ENCODE measurements around the gene STK16.

The STK16 gene

GRCh38 chr2:219228911-219229304 is 16.4 kb upstream of the STK16 start:
- no peaks in the 10 kb centered on the region for H4K20me1 ChIP-seq (ENCODE audit: insufficient read depth)
- H3K36me3 ChIP-seq (ENCODE audit: insufficient read depth) = no peaks in the 10 kb centered on the region; the same call in 1 of the 2 replicates
- H3K4me1 ChIP-seq (ENCODE audit: low read depth, poor library complexity, severe bottlenecking) = peaks cover 21% of the 10 kb centered on the region
- peak overlapping the region; percentile 67 for H2AFZ ChIP-seq (ENCODE audit: low read depth)
- no peaks in the 10 kb centered on the region for H3K27me3 ChIP-seq (ENCODE audit: insufficient read depth, low read depth)
- TF ChIP-seq, protein P1, sequence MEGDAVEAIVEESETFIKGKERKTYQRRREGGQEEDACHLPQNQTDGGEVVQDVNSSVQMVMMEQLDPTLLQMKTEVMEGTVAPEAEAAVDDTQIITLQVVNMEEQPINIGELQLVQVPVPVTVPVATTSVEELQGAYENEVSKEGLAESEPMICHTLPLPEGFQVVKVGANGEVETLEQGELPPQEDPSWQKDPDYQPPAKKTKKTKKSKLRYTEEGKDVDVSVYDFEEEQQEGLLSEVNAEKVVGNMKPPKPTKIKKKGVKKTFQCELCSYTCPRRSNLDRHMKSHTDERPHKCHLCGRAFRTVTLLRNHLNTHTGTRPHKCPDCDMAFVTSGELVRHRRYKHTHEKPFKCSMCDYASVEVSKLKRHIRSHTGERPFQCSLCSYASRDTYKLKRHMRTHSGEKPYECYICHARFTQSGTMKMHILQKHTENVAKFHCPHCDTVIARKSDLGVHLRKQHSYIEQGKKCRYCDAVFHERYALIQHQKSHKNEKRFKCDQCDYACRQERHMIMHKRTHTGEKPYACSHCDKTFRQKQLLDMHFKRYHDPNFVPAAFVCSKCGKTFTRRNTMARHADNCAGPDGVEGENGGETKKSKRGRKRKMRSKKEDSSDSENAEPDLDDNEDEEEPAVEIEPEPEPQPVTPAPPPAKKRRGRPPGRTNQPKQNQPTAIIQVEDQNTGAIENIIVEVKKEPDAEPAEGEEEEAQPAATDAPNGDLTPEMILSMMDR (conservative IDR thresholded peaks at IDR 0.05; ENCODE audit: low read depth, low read length) = no peak
- peak overlapping the region; percentile 72 for H3K9ac ChIP-seq
- H3K4me2 ChIP-seq = peak overlapping the region; percentile 95
- H3K4me3 ChIP-seq (IDR thresholded peaks at IDR 0.05; ENCODE audit: insufficient read depth, low read depth, low read length) = no peak overlapping the region
- H3K79me2 ChIP-seq (ENCODE audit: insufficient read depth, low read depth) = peaks cover 36% of the 10 kb centered on the region; the same call in 1 of the 2 replicates
- H3K27ac ChIP-seq = no peak overlapping the region

- Histone ChIP-seq H2AFZ (ENCODE audit: low read depth) (peak within 1 kb of the TSS; percentile 67), H3K36me3 (ENCODE audit: insufficient read depth) (no peaks in the 10 kb centered on the region; the same call in 1 of the 2 replicates)
These were observed 15.8 kb upstream of the STK16 start, which contains the start of the genes ANKZF1 and ATG9A for GRCh38 chr2:219229305-219230058. Gene ANKZF1 (plus strand): TSS chr2:219229806. CDS start chr2:219230258, 452 bp downstream. Gene ATG9A (minus strand): TSS chr2:219229636. CDS start chr2:219228024, 1,612 bp downstream.

DNA sequence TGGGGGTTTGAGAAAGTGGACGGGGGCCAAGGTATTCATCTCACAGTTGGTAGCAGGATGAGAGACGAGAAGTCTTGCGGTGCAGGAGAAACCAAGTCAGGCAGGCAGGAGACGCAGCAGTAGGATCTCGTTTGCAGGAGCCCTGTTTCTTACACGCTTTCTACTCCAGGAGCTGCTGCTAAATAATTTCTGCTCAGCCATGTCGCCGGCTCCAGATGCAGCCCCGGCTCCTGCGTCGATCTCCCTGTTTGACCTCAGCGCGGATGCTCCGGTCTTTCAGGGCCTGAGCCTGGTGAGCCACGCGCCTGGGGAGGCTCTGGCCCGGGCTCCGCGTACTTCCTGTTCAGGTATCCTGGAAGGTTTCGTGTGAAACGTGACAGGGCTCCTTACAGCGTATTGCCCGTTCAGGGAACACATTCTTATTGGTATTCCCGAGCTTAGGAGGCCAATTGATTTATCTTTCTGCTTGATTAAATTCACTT is 15.2 kb upstream of the STK16 start:
- Histone ChIP-seq H3K27me3 (ENCODE audit: insufficient read depth, low read depth) (no peaks in the 10 kb centered on the region), H3K4me1 (ENCODE audit: low read depth, poor library complexity, severe bottlenecking) (peaks cover 21% of the 10 kb centered on the region), H3K79me2 (ENCODE audit: insufficient read depth, low read depth) (peaks cover 36% of the 10 kb centered on the region; the same call in 1 of the 2 replicates), H3K9ac (peak overlapping the region; percentile 72), H3K36me3 (ENCODE audit: insufficient read depth) (no peaks in the 10 kb centered on the region), H3K4me2 (peak overlapping the region; percentile 91), H3K4me3 (IDR thresholded peaks at IDR 0.05; ENCODE audit: insufficient read depth, low read depth, low read length) (no peak overlapping the region), H2AFZ (ENCODE audit: low read depth) (peak overlapping the region; percentile 67), H3K27ac (peak overlapping the region; percentile 85), H4K20me1 (ENCODE audit: insufficient read depth) (no peaks in the 10 kb centered on the region)
- TF ChIP-seq, protein P1 (conservative IDR thresholded peaks at IDR 0.05; ENCODE audit: low read depth, low read length) = no peak

More at GRCh38 chr2:219229305-219230058, 15.8 kb upstream of the STK16 start, which contains the start of the genes ANKZF1 and ATG9A:
- peak within 1 kb of the TSS; percentile 72 for H3K9ac ChIP-seq
- TF ChIP-seq, protein P1 (conservative IDR thresholded peaks at IDR 0.05; ENCODE audit: low read depth, low read length) = no peak
- H3K27ac ChIP-seq = peak within 1 kb of the TSS; percentile 85
- H3K4me1 ChIP-seq (ENCODE audit: low read depth, poor library complexity, severe bottlenecking) = peaks cover 21% of the 10 kb centered on the region
- H3K4me2 ChIP-seq = peak within 1 kb of the TSS; percentile 95
- no peak within 1 kb of the TSS for H3K4me3 ChIP-seq (IDR thresholded peaks at IDR 0.05; ENCODE audit: insufficient read depth, low read depth, low read length)
- peaks cover 36% of the 10 kb centered on the region; the same call in 1 of the 2 replicates for H3K79me2 ChIP-seq (ENCODE audit: insufficient read depth, low read depth)
- no peaks in the 10 kb centered on the region for H4K20me1 ChIP-seq (ENCODE audit: insufficient read depth)
- no peaks in the 10 kb centered on the region for H3K27me3 ChIP-seq (ENCODE audit: insufficient read depth, low read depth)

GRCh38 chr2:219234331-219234730 is 10.9 kb upstream of the STK16 start:
- H4K20me1 ChIP-seq (ENCODE audit: insufficient read depth) = no peaks in the 10 kb centered on the region
- no peak overlapping the region for H3K27ac ChIP-seq
- no peak overlapping the region for H3K9ac ChIP-seq
- TF ChIP-seq, protein P1 (conservative IDR thresholded peaks at IDR 0.05; ENCODE audit: low read depth, low read length) = no peak
- H2AFZ ChIP-seq (ENCODE audit: low read depth) = no peak overlapping the region
- H3K4me2 ChIP-seq = no peak overlapping the region
- H3K4me1 ChIP-seq (ENCODE audit: low read depth, poor library complexity, severe bottlenecking) = peaks cover 14% of the 10 kb centered on the region
- no peak overlapping the region for H3K4me3 ChIP-seq (IDR thresholded peaks at IDR 0.05; ENCODE audit: insufficient read depth, low read depth, low read length)
- H3K36me3 ChIP-seq (ENCODE audit: insufficient read depth) = no peaks in the 10 kb centered on the region
- H3K27me3 ChIP-seq (ENCODE audit: insufficient read depth, low read depth) = no peaks in the 10 kb centered on the region
- H3K79me2 ChIP-seq (ENCODE audit: insufficient read depth, low read depth) = peaks cover 21% of the 10 kb centered on the region; the same call in 1 of the 2 replicates
